HEK293 (cell line): ENCODE data around the gene RABAC1.

ENCODE experiments used
- CTCF ChIA-PET: fragments of 350-600 bp; formaldehyde crosslinking; extraction: SDS; loops from one replicate; lab custom pipeline; 2021; ENCODE audit warnings: antibody characterized with exemption; lab: Yijun Ruan, JAX
- POLR2A ChIA-PET: fragments of 300-600 bp; formaldehyde crosslinking; extraction: SDS; loops from one replicate; lab custom pipeline; 2020; ENCODE audit warnings: antibody characterized with exemption, inconsistent platforms; lab: Yijun Ruan, JAX
- H3K27ac ChIP-seq: fragments of 200-500 bp; sonication (Bioruptor generic); 2 replicates; pipeline ENCODE4 v1.5.1; 2014; ENCODE audit warnings: low read depth, low read length, control low read depth, inconsistent platforms; ENCODE audit errors: extremely low read depth
- H3K36me3 ChIP-seq, 2 experiments: fragments of 200-500 bp in 1 of 2; sonication (Bioruptor generic) in 1 of 2; 1 replicate in 1 of 2; 2 replicates in 1 of 2; pipeline ENCODE4 v1.5.1; 2014 to 2017; ENCODE audit warnings: inconsistent platforms in 2 of 2, low read length in 2 of 2; ENCODE audit not compliant: control insufficient read depth in 2 of 2, insufficient read depth in 1 of 2
- H3K4me1 ChIP-seq: fragments of 200-500 bp; sonication (Bioruptor generic); 2 replicates; pipeline ENCODE4 v1.5.1; 2014; ENCODE audit warnings: mild to moderate bottlenecking, low read length, inconsistent platforms; ENCODE audit not compliant: control insufficient read depth, insufficient read depth
- H3K4me3 ChIP-seq: 2 replicates; pipeline ENCODE4 v1.5.1; 2011; ENCODE audit warnings: low read depth, mild to moderate bottlenecking, control low read depth, low read length, moderate library complexity
- H3K9me3 ChIP-seq: fragments of 200-500 bp; sonication (Bioruptor generic); 2 replicates; pipeline ENCODE4 v1.5.1; 2014; ENCODE audit warnings: low read depth, low read length, inconsistent platforms; ENCODE audit not compliant: control insufficient read depth, insufficient read depth
- EGR2 ChIP-seq: fragments of 450-650 bp; formaldehyde crosslinking; IDR thresholded peaks from 2 replicates; pipeline ENCODE4 v1.5.1; 2016; ENCODE audit warnings: low read depth, missing biosample characterization, missing genetic modification characterization
- MZF1 ChIP-seq: fragments of 450-650 bp; formaldehyde crosslinking; IDR thresholded peaks from 2 replicates; pipeline ENCODE4 v1.5.1; 2017; ENCODE audit warnings: missing biosample characterization, missing genetic modification characterization, borderline replicate concordance
- SCRT2 ChIP-seq: fragments of 450-650 bp; formaldehyde crosslinking; IDR thresholded peaks from 2 replicates; pipeline ENCODE4 v1.5.1; 2016; ENCODE audit warnings: missing biosample characterization, missing genetic modification characterization
- TRIM28 ChIP-seq: IDR thresholded peaks from 2 replicates; pipeline ENCODE4 v1.6.1; 2011; ENCODE audit warnings: low read length, control low read depth, borderline replicate concordance
- ZBTB48 ChIP-seq: fragments of 450-650 bp; formaldehyde crosslinking; IDR thresholded peaks from 2 replicates; pipeline ENCODE4 v1.5.1; 2016; ENCODE audit warnings: missing biosample characterization, missing genetic modification characterization
- ZEB2 ChIP-seq: fragments of 450-650 bp; formaldehyde crosslinking; IDR thresholded peaks from 2 replicates; pipeline ENCODE4 v1.5.1; 2016; ENCODE audit warnings: missing biosample characterization, missing genetic modification characterization
- ZFHX2 ChIP-seq: fragments of 450-650 bp; formaldehyde crosslinking; conservative IDR thresholded peaks from 2 replicates; pipeline ENCODE4 v1.5.1; 2016; ENCODE audit warnings: missing biosample characterization, missing genetic modification characterization
- ZNF112 ChIP-seq: fragments of 450-650 bp; formaldehyde crosslinking; IDR thresholded peaks from 2 replicates; pipeline ENCODE4 v1.5.0; 2017; ENCODE audit warnings: missing biosample characterization, missing genetic modification characterization
- ZNF114 ChIP-seq: fragments of 450-650 bp; formaldehyde crosslinking; IDR thresholded peaks from 2 replicates; pipeline ENCODE4 v1.5.0; 2017; ENCODE audit warnings: missing biosample characterization, missing genetic modification characterization
- ZNF169 ChIP-seq: fragments of 450-650 bp; formaldehyde crosslinking; IDR thresholded peaks from 2 replicates; pipeline ENCODE4 v1.5.1; 2016; ENCODE audit warnings: missing biosample characterization, missing genetic modification characterization
- ZNF175 ChIP-seq: fragments of 450-650 bp; formaldehyde crosslinking; IDR thresholded peaks from 2 replicates; pipeline ENCODE4 v1.5.1; 2016; ENCODE audit warnings: missing biosample characterization, missing genetic modification characterization
- ZNF274 ChIP-seq, 2 experiments: fragments of 200-500 bp in 1 of 2; fragments of 450-650 bp in 1 of 2; sonication (Bioruptor generic) in 1 of 2; formaldehyde crosslinking in 1 of 2; IDR thresholded peaks; 2 replicates each; pipeline versions ENCODE4 v1.5.1 to v1.6.1; 2014 to 2016; ENCODE audit warnings: borderline replicate concordance in 1 of 2, inconsistent platforms in 1 of 2, low read length in 1 of 2, missing biosample characterization in 1 of 2, missing genetic modification characterization in 1 of 2
- ZNF311 ChIP-seq: fragments of 450-650 bp; formaldehyde crosslinking; IDR thresholded peaks from 2 replicates; pipeline ENCODE4 v1.5.1; 2017; ENCODE audit warnings: missing biosample characterization, missing genetic modification characterization, borderline replicate concordance
- ZNF324 ChIP-seq: fragments of 450-650 bp; formaldehyde crosslinking; IDR thresholded peaks from 2 replicates; pipeline ENCODE4 v1.5.1; 2016; ENCODE audit warnings: missing biosample characterization, missing genetic modification characterization
- ZNF335 ChIP-seq: fragments of 450-650 bp; formaldehyde crosslinking; conservative IDR thresholded peaks from 2 replicates; pipeline ENCODE4 v1.5.1; 2016; ENCODE audit warnings: missing biosample characterization, missing genetic modification characterization
- ZNF404 ChIP-seq: fragments of 450-650 bp; formaldehyde crosslinking; IDR thresholded peaks from 2 replicates; pipeline ENCODE4 v1.5.1; 2017; ENCODE audit warnings: missing biosample characterization, missing genetic modification characterization
- ZNF48 ChIP-seq: fragments of 450-650 bp; formaldehyde crosslinking; IDR thresholded peaks from 2 replicates; pipeline ENCODE4 v1.5.1; 2016; ENCODE audit warnings: missing biosample characterization, missing genetic modification characterization
- ZNF529 ChIP-seq: fragments of 450-650 bp; formaldehyde crosslinking; IDR thresholded peaks from 2 replicates; pipeline ENCODE4 v1.5.1; 2017; ENCODE audit warnings: missing genetic modification characterization, missing biosample characterization; ENCODE audit not compliant: insufficient replicate concordance
- ZNF610 ChIP-seq: fragments of 450-650 bp; formaldehyde crosslinking; IDR thresholded peaks from 2 replicates; pipeline ENCODE4 v1.5.1; 2016; ENCODE audit warnings: missing biosample characterization, missing genetic modification characterization, borderline replicate concordance
- ZNF621 ChIP-seq: fragments of 450-650 bp; formaldehyde crosslinking; IDR thresholded peaks from 2 replicates; pipeline ENCODE4 v1.5.1; 2017; ENCODE audit warnings: missing biosample characterization, missing genetic modification characterization
- ZNF623 ChIP-seq: fragments of 450-650 bp; formaldehyde crosslinking; IDR thresholded peaks from 2 replicates; pipeline ENCODE4 v1.5.1; 2016; ENCODE audit warnings: missing biosample characterization, missing genetic modification characterization
- ZNF785 ChIP-seq: fragments of 450-650 bp; formaldehyde crosslinking; IDR thresholded peaks from 2 replicates; pipeline ENCODE4 v1.5.1; 2016; ENCODE audit warnings: missing biosample characterization, missing genetic modification characterization
- TF ChIP-seq, protein P1 (sequence below): fragments of 450-650 bp; formaldehyde crosslinking; IDR thresholded peaks from 2 replicates; pipeline ENCODE4 v1.5.1; 2016; ENCODE audit warnings: missing biosample characterization, missing genetic modification characterization
- TF ChIP-seq, protein P2 (sequence below): fragments of 450-650 bp; formaldehyde crosslinking; IDR thresholded peaks from 2 replicates; pipeline ENCODE4 v1.5.0; 2017; ENCODE audit warnings: missing biosample characterization, missing genetic modification characterization, borderline replicate concordance
- TF ChIP-seq, protein P3 (sequence below): fragments of 450-650 bp; formaldehyde crosslinking; IDR thresholded peaks from 2 replicates; pipeline ENCODE4 v1.5.1; 2016; ENCODE audit warnings: missing biosample characterization, missing genetic modification characterization, low read depth
- TF ChIP-seq, protein P4 (sequence below): fragments of 450-650 bp; formaldehyde crosslinking; IDR thresholded peaks from 2 replicates; pipeline ENCODE4 v1.5.1; 2017; ENCODE audit warnings: missing biosample characterization, missing genetic modification characterization

Gene RABAC1

DNA sequence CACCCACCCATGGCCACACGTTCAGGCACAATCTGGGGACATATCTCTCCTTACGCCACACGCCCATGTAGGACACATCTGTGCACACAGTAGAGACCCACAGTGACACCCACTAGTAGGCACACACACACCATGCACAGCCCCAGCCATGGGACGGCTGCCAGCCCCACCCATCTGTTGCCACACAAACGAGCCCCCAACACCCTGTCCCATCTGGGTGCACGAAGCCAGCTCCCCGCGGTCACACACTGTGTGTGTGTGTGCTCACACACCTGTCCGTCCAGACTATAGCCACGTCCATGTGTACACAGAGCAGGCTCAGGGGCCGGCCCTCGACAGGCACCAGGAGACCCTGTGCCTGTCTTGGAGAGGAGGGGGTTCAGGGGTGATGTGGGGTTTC, 41.4 kb downstream of the RABAC1 start:
- Histone ChIP-seq H3K36me3 (no peaks in the 10 kb centered on the region), H3K4me3 (no peak overlapping the region), H3K9me3 (no peaks in the 10 kb centered on the region), H3K27ac (no peak overlapping the region), H3K4me1 (no peaks in the 10 kb centered on the region)
- CTCF ChIA-PET = no interaction called here
- POLR2A ChIA-PET = interaction anchor here (0.6 kb wide), 1 partner anchor 246 kb away, joined by 3 read pairs; no protein-coding TSS in a partner anchor
- TF ChIP-seq ZNF324 (tag by site-specific recombination) (no peak), EGR2 (tag by site-specific recombination) (peak; percentile 19; the same call in 1 of the 2 replicates), ZBTB48 (tag by site-specific recombination) (no peak), ZNF274 (IDR thresholded peaks at IDR 0.05; ENCODE audit: low read length) (no peak), ZNF274 (tag by site-specific recombination; IDR thresholded peaks at IDR 0.05; ENCODE audit: borderline replicate concordance) (no peak), ZFHX2 (tag by site-specific recombination) (peak; percentile 57), ZNF610 (tag by site-specific recombination) (no peak), ZNF621 (no peak), ZNF114 (tag by site-specific recombination) (no peak), ZNF623 (tag by site-specific recombination) (no peak), ZNF529 (no peak), SCRT2 (tag by site-specific recombination) (peak; percentile 59)

DNA sequence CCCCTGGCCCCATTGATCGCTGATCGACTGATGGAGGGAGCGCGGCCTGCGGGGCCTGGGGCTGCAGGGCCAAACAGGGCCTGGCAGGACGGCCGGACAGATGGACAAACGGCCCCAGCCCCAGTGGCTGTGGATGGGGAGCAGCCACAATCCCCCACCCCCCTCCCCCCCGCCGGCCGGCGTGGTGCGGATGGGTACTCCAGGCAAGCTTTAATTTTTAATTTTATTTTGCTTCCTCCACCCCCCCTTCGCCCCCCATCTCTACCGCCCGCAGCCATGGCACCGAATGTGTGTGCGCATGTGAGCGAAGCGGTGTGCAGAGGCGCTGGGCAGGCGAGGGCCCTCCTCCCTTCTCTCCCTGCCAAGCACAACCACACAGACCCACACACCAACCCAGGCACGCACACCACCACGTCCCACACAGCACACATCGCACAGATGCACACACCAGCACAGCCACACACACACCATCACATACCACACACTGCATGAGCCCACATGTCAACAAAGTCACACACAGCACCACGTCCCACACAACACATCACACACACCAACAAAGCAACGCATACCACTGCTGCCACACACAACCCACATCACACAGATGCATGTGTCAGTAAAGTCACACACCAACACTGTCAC, 43.2 kb downstream of the RABAC1 start:
- Histone ChIP-seq H3K36me3 (no peaks in the 10 kb centered on the region), H3K4me3 (no peak overlapping the region), H3K9me3 (no peaks in the 10 kb centered on the region), H3K4me1 (no peaks in the 10 kb centered on the region), H3K27ac (no peak overlapping the region)
- ChIA-PET POLR2A (no interaction called here), CTCF (no interaction called here)
- TF ChIP-seq ZNF169 (tag by site-specific recombination) (0 out of 2 replicates have a peak, but pooled peaks have one; percentile 16), ZNF335 (no peak), ZNF404 (tag by site-specific recombination) (no peak), ZNF311 (tag by site-specific recombination) (peak; percentile 89; the same call in 1 of the 2 replicates), TRIM28 (no peak), ZEB2 (tag by site-specific recombination) (no peak), MZF1 (tag by site-specific recombination) (no peak), ZNF112 (tag by site-specific recombination) (no peak), ZNF785 (no peak), EGR2 (tag by site-specific recombination) (peak; percentile 78; the same call in 1 of the 2 replicates), ZNF48 (tag by site-specific recombination) (no peak), ZNF175 (tag by site-specific recombination) (peak; percentile 92; the same call in 1 of the 2 replicates)
- TF ChIP-seq, protein P1, sequence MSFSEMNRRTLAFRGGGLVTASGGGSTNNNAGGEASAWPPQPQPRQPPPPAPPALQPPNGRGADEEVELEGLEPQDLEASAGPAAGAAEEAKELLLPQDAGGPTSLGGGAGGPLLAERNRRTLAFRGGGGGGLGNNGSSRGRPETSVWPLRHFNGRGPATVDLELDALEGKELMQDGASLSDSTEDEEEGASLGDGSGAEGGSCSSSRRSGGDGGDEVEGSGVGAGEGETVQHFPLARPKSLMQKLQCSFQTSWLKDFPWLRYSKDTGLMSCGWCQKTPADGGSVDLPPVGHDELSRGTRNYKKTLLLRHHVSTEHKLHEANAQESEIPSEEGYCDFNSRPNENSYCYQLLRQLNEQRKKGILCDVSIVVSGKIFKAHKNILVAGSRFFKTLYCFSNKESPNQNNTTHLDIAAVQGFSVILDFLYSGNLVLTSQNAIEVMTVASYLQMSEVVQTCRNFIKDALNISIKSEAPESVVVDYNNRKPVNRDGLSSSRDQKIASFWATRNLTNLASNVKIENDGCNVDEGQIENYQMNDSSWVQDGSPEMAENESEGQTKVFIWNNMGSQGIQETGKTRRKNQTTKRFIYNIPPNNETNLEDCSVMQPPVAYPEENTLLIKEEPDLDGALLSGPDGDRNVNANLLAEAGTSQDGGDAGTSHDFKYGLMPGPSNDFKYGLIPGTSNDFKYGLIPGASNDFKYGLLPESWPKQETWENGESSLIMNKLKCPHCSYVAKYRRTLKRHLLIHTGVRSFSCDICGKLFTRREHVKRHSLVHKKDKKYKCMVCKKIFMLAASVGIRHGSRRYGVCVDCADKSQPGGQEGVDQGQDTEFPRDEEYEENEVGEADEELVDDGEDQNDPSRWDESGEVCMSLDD (tag by site-specific recombination) = peak; percentile 48; the same call in 1 of the 2 replicates
- TF ChIP-seq, protein P2, sequence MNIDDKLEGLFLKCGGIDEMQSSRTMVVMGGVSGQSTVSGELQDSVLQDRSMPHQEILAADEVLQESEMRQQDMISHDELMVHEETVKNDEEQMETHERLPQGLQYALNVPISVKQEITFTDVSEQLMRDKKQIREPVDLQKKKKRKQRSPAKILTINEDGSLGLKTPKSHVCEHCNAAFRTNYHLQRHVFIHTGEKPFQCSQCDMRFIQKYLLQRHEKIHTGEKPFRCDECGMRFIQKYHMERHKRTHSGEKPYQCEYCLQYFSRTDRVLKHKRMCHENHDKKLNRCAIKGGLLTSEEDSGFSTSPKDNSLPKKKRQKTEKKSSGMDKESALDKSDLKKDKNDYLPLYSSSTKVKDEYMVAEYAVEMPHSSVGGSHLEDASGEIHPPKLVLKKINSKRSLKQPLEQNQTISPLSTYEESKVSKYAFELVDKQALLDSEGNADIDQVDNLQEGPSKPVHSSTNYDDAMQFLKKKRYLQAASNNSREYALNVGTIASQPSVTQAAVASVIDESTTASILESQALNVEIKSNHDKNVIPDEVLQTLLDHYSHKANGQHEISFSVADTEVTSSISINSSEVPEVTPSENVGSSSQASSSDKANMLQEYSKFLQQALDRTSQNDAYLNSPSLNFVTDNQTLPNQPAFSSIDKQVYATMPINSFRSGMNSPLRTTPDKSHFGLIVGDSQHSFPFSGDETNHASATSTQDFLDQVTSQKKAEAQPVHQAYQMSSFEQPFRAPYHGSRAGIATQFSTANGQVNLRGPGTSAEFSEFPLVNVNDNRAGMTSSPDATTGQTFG (tag by site-specific recombination) = no peak
- TF ChIP-seq, protein P3, sequence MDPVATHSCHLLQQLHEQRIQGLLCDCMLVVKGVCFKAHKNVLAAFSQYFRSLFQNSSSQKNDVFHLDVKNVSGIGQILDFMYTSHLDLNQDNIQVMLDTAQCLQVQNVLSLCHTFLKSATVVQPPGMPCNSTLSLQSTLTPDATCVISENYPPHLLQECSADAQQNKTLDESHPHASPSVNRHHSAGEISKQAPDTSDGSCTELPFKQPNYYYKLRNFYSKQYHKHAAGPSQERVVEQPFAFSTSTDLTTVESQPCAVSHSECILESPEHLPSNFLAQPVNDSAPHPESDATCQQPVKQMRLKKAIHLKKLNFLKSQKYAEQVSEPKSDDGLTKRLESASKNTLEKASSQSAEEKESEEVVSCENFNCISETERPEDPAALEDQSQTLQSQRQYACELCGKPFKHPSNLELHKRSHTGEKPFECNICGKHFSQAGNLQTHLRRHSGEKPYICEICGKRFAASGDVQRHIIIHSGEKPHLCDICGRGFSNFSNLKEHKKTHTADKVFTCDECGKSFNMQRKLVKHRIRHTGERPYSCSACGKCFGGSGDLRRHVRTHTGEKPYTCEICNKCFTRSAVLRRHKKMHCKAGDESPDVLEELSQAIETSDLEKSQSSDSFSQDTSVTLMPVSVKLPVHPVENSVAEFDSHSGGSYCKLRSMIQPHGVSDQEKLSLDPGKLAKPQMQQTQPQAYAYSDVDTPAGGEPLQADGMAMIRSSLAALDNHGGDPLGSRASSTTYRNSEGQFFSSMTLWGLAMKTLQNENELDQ (tag by site-specific recombination) = no peak
- TF ChIP-seq, protein P4, sequence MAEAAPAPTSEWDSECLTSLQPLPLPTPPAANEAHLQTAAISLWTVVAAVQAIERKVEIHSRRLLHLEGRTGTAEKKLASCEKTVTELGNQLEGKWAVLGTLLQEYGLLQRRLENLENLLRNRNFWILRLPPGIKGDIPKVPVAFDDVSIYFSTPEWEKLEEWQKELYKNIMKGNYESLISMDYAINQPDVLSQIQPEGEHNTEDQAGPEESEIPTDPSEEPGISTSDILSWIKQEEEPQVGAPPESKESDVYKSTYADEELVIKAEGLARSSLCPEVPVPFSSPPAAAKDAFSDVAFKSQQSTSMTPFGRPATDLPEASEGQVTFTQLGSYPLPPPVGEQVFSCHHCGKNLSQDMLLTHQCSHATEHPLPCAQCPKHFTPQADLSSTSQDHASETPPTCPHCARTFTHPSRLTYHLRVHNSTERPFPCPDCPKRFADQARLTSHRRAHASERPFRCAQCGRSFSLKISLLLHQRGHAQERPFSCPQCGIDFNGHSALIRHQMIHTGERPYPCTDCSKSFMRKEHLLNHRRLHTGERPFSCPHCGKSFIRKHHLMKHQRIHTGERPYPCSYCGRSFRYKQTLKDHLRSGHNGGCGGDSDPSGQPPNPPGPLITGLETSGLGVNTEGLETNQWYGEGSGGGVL (tag by site-specific recombination) = peak; percentile 12; the same call in 1 of the 2 replicates
